ENCODE data around the gene ACOX3.

GRCh38 chr4:8318509-8318908 lies 122.0 kb downstream of the ACOX3 start:
- TF ChIP-seq CTCF (conservative IDR thresholded peaks at IDR 0.05; ENCODE audit: low read length) (no peak), EZH2phosphoT487 (IDR thresholded peaks at IDR 0.05; ENCODE audit: borderline replicate concordance, low read depth, low read length) (no peak)

All from OCI-LY7 (cell line).